IMR-90 (cell line): ENCODE results near the gene AFG1L. TPM values are rescaled to one million over a fixed set of nuclear protein-coding genes. Genes with fewer than 3 reads are reported as not detected.

Source experiments
- ATAC-seq: fragments of 200-7000 bp; cut with Tn5 transposase; 2 replicates; pipeline ENCODE4 v1.9.1; 2020; ENCODE audit warnings: low read depth, mild to moderate bottlenecking, moderate library complexity
- BruUV-seq: library from RNA; stranded (reverse); fragments of 400-500 nt; replicated peaks from 2 replicates; lab custom pipeline; 2021; lab: Mats Ljungman, UMichigan
- CTCF ChIA-PET: fragments of 300-600 bp; formaldehyde crosslinking; extraction: SDS; loops from one replicate; lab custom pipeline; 2021; ENCODE audit warnings: antibody characterized with exemption; lab: Yijun Ruan, JAX
- POLR2A ChIA-PET: fragments of 300-600 bp; sonication (Branson Sonifier 250); formaldehyde crosslinking; loops from one replicate; lab custom pipeline; 2022; ENCODE audit warnings: antibody characterized with exemption; ENCODE audit not compliant: unreplicated experiment; lab: Charles Lee
- DNase-seq: peaks from one replicate; pipeline ENCODE4 v3.0.0; 2013
- H2AFZ ChIP-seq: replicated peaks from 2 replicates; pipeline ENCODE3; 2013; ENCODE audit warnings: low read length, mild to moderate bottlenecking; ENCODE audit not compliant: poor library complexity
- H2AK5ac ChIP-seq: 2 replicates; pipeline ENCODE4 v1.6.1; 2013; ENCODE audit warnings: low read depth, low read length, inconsistent platforms
- H2AK9ac ChIP-seq: replicated peaks from 2 replicates; pipeline ENCODE3; 2013; ENCODE audit warnings: mild to moderate bottlenecking, low read depth, low read length, moderate library complexity; ENCODE audit not compliant: poor library complexity
- H2BK120ac ChIP-seq: 2 replicates; pipeline ENCODE4 v1.6.1; 2013; ENCODE audit warnings: low read depth, low read length, inconsistent platforms
- H2BK15ac ChIP-seq: 3 replicates; pipeline ENCODE4 v1.6.1; 2013; ENCODE audit warnings: low read depth, low read length, inconsistent platforms
- H2BK20ac ChIP-seq: 2 replicates; pipeline ENCODE4 v1.6.1; 2013; ENCODE audit warnings: low read depth, mild to moderate bottlenecking, inconsistent platforms, low read length, moderate library complexity
- H2BK5ac ChIP-seq: 2 replicates; pipeline ENCODE4 v1.6.1; 2013; ENCODE audit warnings: mild to moderate bottlenecking, low read depth, low read length, inconsistent platforms; ENCODE audit not compliant: poor library complexity, severe bottlenecking
- H3K14ac ChIP-seq: replicated peaks from 2 replicates; pipeline ENCODE4 v1.6.1; 2013; ENCODE audit warnings: low read depth, low read length, inconsistent platforms
- H3K18ac ChIP-seq: 2 replicates; pipeline ENCODE4 v1.6.1; 2013; ENCODE audit warnings: low read depth, low read length, control low read depth
- H3K23ac ChIP-seq: 2 replicates; pipeline ENCODE4 v1.6.1; 2013; ENCODE audit warnings: low read depth, low read length, inconsistent platforms
- H3K27ac ChIP-seq: 2 replicates; pipeline ENCODE4 v1.5.1; 2013; ENCODE audit warnings: mild to moderate bottlenecking, control low read depth, low read length; ENCODE audit not compliant: insufficient read depth
- H3K27me3 ChIP-seq: 2 replicates; pipeline ENCODE4 v1.6.1; 2013; ENCODE audit warnings: low read length; ENCODE audit not compliant: control insufficient read depth, insufficient read depth
- H3K36me3 ChIP-seq: 2 replicates; pipeline ENCODE4 v1.6.1; 2013; ENCODE audit warnings: low read length, mixed read lengths; ENCODE audit not compliant: control insufficient read depth, insufficient read depth
- H3K4ac ChIP-seq: 2 replicates; pipeline ENCODE4 v1.6.1; 2013; ENCODE audit warnings: low read depth, low read length, inconsistent platforms
- H3K4me1 ChIP-seq: 2 replicates; pipeline ENCODE4 v1.6.1; 2013; ENCODE audit warnings: low read length, mixed read lengths; ENCODE audit not compliant: control insufficient read depth, insufficient read depth
- H3K4me2 ChIP-seq: 2 replicates; pipeline ENCODE4 v1.6.1; 2013; ENCODE audit warnings: low read depth, mild to moderate bottlenecking, control low read depth, low read length, moderate library complexity
- H3K4me3 ChIP-seq: 2 replicates; pipeline ENCODE4 v1.5.1; 2013; ENCODE audit warnings: low read depth, mild to moderate bottlenecking, control low read depth, low read length, moderate library complexity; ENCODE audit not compliant: insufficient read depth
- H3K56ac ChIP-seq: 2 replicates; pipeline ENCODE4 v1.6.1; 2013; ENCODE audit warnings: low read length, inconsistent platforms; ENCODE audit not compliant: insufficient read depth; ENCODE audit errors: extremely low read depth
- H3K79me1 ChIP-seq, 2 experiments: 2 replicates each; pipeline ENCODE4 v1.6.1; 2013; ENCODE audit warnings: low read length in 2 of 2, inconsistent platforms in 1 of 2, low read depth in 1 of 2
- H3K9ac ChIP-seq: 2 replicates; pipeline ENCODE4 v1.6.1; 2013; ENCODE audit warnings: low read depth, low read length, control low read depth
- H3K9me1 ChIP-seq: 2 replicates; pipeline ENCODE4 v1.6.1; 2013; ENCODE audit warnings: low read length, inconsistent platforms; ENCODE audit not compliant: insufficient read depth
- H3K9me3 ChIP-seq: 2 replicates; pipeline ENCODE4 v1.6.1; 2013; ENCODE audit warnings: low read length; ENCODE audit not compliant: control insufficient read depth, insufficient read depth
- H4K20me1 ChIP-seq: 2 replicates; pipeline ENCODE4 v1.6.1; 2013; ENCODE audit warnings: low read length, inconsistent platforms; ENCODE audit not compliant: insufficient read depth
- H4K5ac ChIP-seq: 2 replicates; pipeline ENCODE4 v1.6.1; 2013; ENCODE audit warnings: mild to moderate bottlenecking, low read depth, low read length, control low read depth
- H4K8ac ChIP-seq, 2 experiments: 2 replicates each; pipeline ENCODE4 v1.6.1; 2013; ENCODE audit warnings: low read depth in 2 of 2, low read length in 2 of 2, control low read depth in 1 of 2, inconsistent platforms in 1 of 2
- H4K91ac ChIP-seq: 2 replicates; pipeline ENCODE4 v1.6.1; 2013; ENCODE audit warnings: low read depth, low read length, inconsistent platforms; ENCODE audit not compliant: insufficient read depth
- BHLHE40 ChIP-seq: fragments of 150-350 bp; IDR thresholded peaks from 2 replicates; pipeline ENCODE4 v1.6.1; 2016; ENCODE audit warnings: mild to moderate bottlenecking, low read depth, low read length
- CEBPB ChIP-seq: IDR thresholded peaks from 2 replicates; pipeline ENCODE4 v1.6.1; 2012; ENCODE audit warnings: low read depth, low read length, improper control_type of control experiment
- CHD1 ChIP-seq: IDR thresholded peaks from 2 replicates; pipeline ENCODE4 v1.6.1; 2012; ENCODE audit warnings: low read depth, low read length, improper control_type of control experiment
- CTCF ChIP-seq: conservative IDR thresholded peaks from 2 replicates; pipeline ENCODE4 v1.5.1; 2012; ENCODE audit warnings: mild to moderate bottlenecking, low read depth, low read length, improper control_type of control experiment
- ELK1 ChIP-seq: fragments of 150-350 bp; IDR thresholded peaks from 2 replicates; pipeline ENCODE4 v1.6.1; 2016; ENCODE audit warnings: low read depth, mild to moderate bottlenecking, low read length, moderate library complexity, borderline replicate concordance
- FOS ChIP-seq: fragments of 150-350 bp; IDR thresholded peaks from 2 replicates; pipeline ENCODE4 v1.6.1; 2016; ENCODE audit warnings: low read depth, low read length
- MAFK ChIP-seq: IDR thresholded peaks from 2 replicates; pipeline ENCODE4 v1.6.1; 2012; ENCODE audit warnings: low read depth, low read length, improper control_type of control experiment
- MAZ ChIP-seq: IDR thresholded peaks from 2 replicates; pipeline ENCODE4 v1.6.1; 2012; ENCODE audit warnings: low read depth, mild to moderate bottlenecking, low read length, improper control_type of control experiment, moderate library complexity, borderline replicate concordance
- MXI1 ChIP-seq: IDR thresholded peaks from 2 replicates; pipeline ENCODE4 v1.6.1; 2012; ENCODE audit warnings: low read depth, mild to moderate bottlenecking, low read length, moderate library complexity, borderline replicate concordance
- NFE2L2 ChIP-seq: fragments of 150-350 bp; IDR thresholded peaks from 2 replicates; pipeline ENCODE4 v1.6.1; 2016; ENCODE audit warnings: low read depth, mild to moderate bottlenecking, low read length
- POLR2A ChIP-seq: IDR thresholded peaks from 2 replicates; pipeline ENCODE4 v1.6.1; 2012; ENCODE audit warnings: mild to moderate bottlenecking, low read depth, low read length
- RAD21 ChIP-seq: IDR thresholded peaks from 2 replicates; pipeline ENCODE4 v1.6.1; 2012; ENCODE audit warnings: low read length, improper control_type of control experiment
- RCOR1 ChIP-seq: IDR thresholded peaks from 2 replicates; pipeline ENCODE4 v1.6.1; 2012; ENCODE audit warnings: mild to moderate bottlenecking, low read length, improper control_type of control experiment; ENCODE audit not compliant: insufficient replicate concordance
- RFX5 ChIP-seq: IDR thresholded peaks from 2 replicates; pipeline ENCODE4 v1.8.0; 2012; ENCODE audit warnings: low read depth, mild to moderate bottlenecking, low read length, moderate library complexity
- SMC3 ChIP-seq: fragments of 150-350 bp; IDR thresholded peaks from 2 replicates; pipeline ENCODE4 v1.6.1; 2016; ENCODE audit warnings: low read depth, mild to moderate bottlenecking, antibody characterized with exemption, low read length, moderate library complexity
- WGBS, 2 experiments: methylation state at CpG; one replicate each; pipeline versions ENCODE4 v1.1.5 to v1.1.7; 2013; ENCODE audit warnings: missing lambda C conversion rate in 2 of 2; ENCODE audit not compliant: insufficient read length in 1 of 2; ENCODE audit errors: extremely low coverage in 2 of 2; 5-methylcytosine and 5-hydroxymethylcytosine counted together
- dilution Hi-C: fragments of 300-500 bp; cut with HindIII; formaldehyde crosslinking; loops from one replicate; pipeline ENCODE4 v1.14.3; 2018; ENCODE audit warnings: low sequenced_read_pairs; ENCODE audit not compliant: unreplicated experiment
- in situ Hi-C: fragments of 300-500 bp; cut with MboI; formaldehyde crosslinking; loops from 3 replicates; pipeline ENCODE4 v1.14.3; 2019; ENCODE audit warnings: low sequenced_read_pairs, inconsistent platforms, mixed read lengths
- intact Hi-C: fragments of 100-400 bp; cut with micrococcal nuclease; formaldehyde crosslinking; loops from 2 replicates; pipeline ENCODE4 v1.10.0; 2022
- polyA plus RNA-seq, 3 experiments: library from polyadenylated mRNA; depleted of rRNA; stranded (reverse); fragments of >200 nt; gene quantifications; 2 replicates each; pipeline ENCODE4 v1.2.3, GENCODE V29; 2012; ENCODE audit warnings: low replicate concordance in 1 of 3
- total RNA-seq: library from RNA; depleted of rRNA; stranded (reverse); fragments of >200 nt; gene quantifications from 2 replicates; pipeline ENCODE4 v1.2.3, GENCODE V29; 2012
- TF ChIP-seq, protein P1 (sequence below): fragments of 150-350 bp; IDR thresholded peaks from 2 replicates; pipeline ENCODE4 v1.6.1; 2017; ENCODE audit warnings: mild to moderate bottlenecking, antibody characterized with exemption, low read length, low read depth

Gene AFG1L
- total and polyA plus RNA-seq, 2 of the 4 experiments (the other 2 are of a cell fraction) = 1.0 to 2.0 TPM

DNA sequence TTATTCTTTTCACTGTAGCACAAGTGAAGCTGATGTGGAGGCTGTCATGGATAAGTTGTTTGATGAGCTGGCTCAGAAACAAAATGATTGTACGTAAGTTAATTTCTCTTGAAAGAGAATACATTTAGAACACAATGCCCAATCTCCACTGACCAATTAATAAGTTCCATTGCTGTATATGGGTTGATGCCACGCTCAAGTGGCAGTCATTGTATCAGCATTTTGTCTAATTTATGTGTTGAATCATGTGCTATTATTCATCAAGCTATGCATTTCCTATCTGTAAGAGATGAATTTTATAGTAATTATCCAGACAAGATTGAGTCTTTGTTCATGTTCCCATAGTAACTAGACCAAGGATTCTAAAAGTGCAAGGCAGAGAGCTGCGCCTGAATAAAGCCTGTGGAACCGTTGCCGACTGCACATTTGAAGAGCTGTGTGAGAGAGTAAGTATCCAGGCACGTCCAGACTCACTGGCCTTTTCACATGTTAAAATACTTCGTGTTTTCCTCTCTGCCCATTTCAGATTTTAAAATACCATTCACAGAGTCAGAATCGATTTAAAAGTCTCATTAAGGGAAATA lies 182.1 kb downstream of the AFG1L start:
- dilution Hi-C loops (no loop called here), intact Hi-C loops (no loop called here), in situ Hi-C loops (no loop called here)
- Histone ChIP-seq H3K18ac (no peak overlapping the region), H3K56ac (no peak overlapping the region), H2AFZ (no peak overlapping the region), H2BK5ac (no peak overlapping the region), H2AK9ac (no peak overlapping the region), H4K20me1 (no peaks in the 10 kb centered on the region), H3K9me3 (no peaks in the 10 kb centered on the region), H2BK15ac (no peak overlapping the region), H3K9ac (no peak overlapping the region), H2BK20ac (no peak overlapping the region), H3K23ac (no peak overlapping the region), H3K79me1 (no peaks in the 10 kb centered on the region), H4K8ac (no peak overlapping the region), H3K4ac (no peak overlapping the region), H3K4me3 (no peak overlapping the region), H3K27ac (no peak overlapping the region), H3K36me3 (no peaks in the 10 kb centered on the region), H3K14ac (no peak overlapping the region), H2AK5ac (no peak overlapping the region), H3K4me1 (no peaks in the 10 kb centered on the region), H3K4me2 (no peak overlapping the region), H3K9me1 (no peaks in the 10 kb centered on the region), H2BK120ac (no peak overlapping the region), H3K27me3 (no peaks in the 10 kb centered on the region), H4K5ac (no peak overlapping the region), H4K91ac (no peak overlapping the region)
- no peak for TF ChIP-seq RAD21
- no peak for TF ChIP-seq POLR2A
- TF ChIP-seq MAZ = no peak
- TF ChIP-seq SMC3 = no peak
- no peak for TF ChIP-seq CTCF
- no peak for TF ChIP-seq CEBPB
- no peak for TF ChIP-seq ELK1
- no peak for TF ChIP-seq RFX5
- no peak for TF ChIP-seq FOS
- no peak for TF ChIP-seq BHLHE40
- TF ChIP-seq MXI1 = no peak
- no peak for TF ChIP-seq NFE2L2
- TF ChIP-seq, protein P1, sequence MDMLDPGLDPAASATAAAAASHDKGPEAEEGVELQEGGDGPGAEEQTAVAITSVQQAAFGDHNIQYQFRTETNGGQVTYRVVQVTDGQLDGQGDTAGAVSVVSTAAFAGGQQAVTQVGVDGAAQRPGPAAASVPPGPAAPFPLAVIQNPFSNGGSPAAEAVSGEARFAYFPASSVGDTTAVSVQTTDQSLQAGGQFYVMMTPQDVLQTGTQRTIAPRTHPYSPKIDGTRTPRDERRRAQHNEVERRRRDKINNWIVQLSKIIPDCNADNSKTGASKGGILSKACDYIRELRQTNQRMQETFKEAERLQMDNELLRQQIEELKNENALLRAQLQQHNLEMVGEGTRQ = no peak
- no peak for TF ChIP-seq RCOR1
- TF ChIP-seq CHD1 = no peak
- no peak for TF ChIP-seq MAFK
- no CpG with 5 or more reads among the region's 8 CpGs for WGBS, 2 experiments
- DNase-seq (no peak), ATAC-seq (no peak)
- BruUV-seq = no TSS peak
- POLR2A ChIA-PET = no interaction called here
- CTCF ChIA-PET = interaction anchor here (0.6 to 1.1 kb wide), 2 partner anchors 9 to 15 kb away, joined by 4 to 5 read pairs; no protein-coding TSS in a partner anchor
